ENCODE data around the gene DNAH14. TPM values are rescaled to one million over a fixed set of nuclear protein-coding genes. Genes with fewer than 3 reads are reported as not detected.
A peak's percentile ranks its signal among the peaks of the same experiment; 100 is the strongest.

Gene DNAH14
- total and polyA plus RNA-seq, 2 donors from 2014 or later = 6.6 to 25.1 TPM

DNA sequence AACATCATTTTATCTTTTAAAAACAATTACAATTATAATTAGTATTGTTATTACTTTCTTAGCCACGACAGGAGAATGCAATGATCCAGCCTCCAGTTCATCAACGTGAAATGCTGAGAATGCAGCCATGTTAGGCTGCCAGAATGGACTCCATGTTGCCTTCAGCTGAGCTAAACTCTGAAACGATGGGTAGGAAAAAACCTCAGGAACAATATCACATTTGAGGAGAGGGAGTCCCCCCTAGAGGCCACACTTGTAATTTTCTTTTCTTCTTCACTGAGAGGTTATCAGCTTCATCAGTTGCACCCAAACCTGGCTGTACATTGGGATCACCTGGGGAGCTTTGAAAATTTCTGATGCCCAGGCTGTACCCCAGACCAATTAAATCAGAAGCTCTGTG is 34.6 kb upstream of the DNAH14 start:
- H3K27ac ChIP-seq (ENCODE audit: low read depth in 2 of 2, low read length in 2 of 2) = no peak overlapping the region
- H3K4me1 ChIP-seq (ENCODE audit: control insufficient read depth in 2 of 3, insufficient read depth in 2 of 3, low read depth in 1 of 3, low read length in 3 of 3) = no peaks in the 10 kb centered on the region
- H3K36me3 ChIP-seq (ENCODE audit: control insufficient read depth in 2 of 3, insufficient read depth in 3 of 3, low read length in 3 of 3) = no peaks in the 10 kb centered on the region
- H3K9me3 ChIP-seq (ENCODE audit: control insufficient read depth in 2 of 3, insufficient read depth in 1 of 3, low read length in 3 of 3) = no peaks in the 10 kb centered on the region
- TF ChIP-seq CTCF (IDR thresholded peaks at IDR 0.05; ENCODE audit: borderline replicate concordance, extremely low read depth, insufficient read depth) = peak; percentile 41
- intact Hi-C loops (cut with DNase I) = no loop called here
- no peak overlapping the region for H3K4me3 ChIP-seq (ENCODE audit: low read length in 3 of 3)
- FAIRE-seq = no peak
- DNase-seq = peak in 1 of 5 donors; percentile 59
- no peak overlapping the region for H3K9ac ChIP-seq (ENCODE audit: low read length in 3 of 3)
- H3K27me3 ChIP-seq (ENCODE audit: control insufficient read depth, insufficient read depth, low read length) = no peaks in the 10 kb centered on the region

DNA sequence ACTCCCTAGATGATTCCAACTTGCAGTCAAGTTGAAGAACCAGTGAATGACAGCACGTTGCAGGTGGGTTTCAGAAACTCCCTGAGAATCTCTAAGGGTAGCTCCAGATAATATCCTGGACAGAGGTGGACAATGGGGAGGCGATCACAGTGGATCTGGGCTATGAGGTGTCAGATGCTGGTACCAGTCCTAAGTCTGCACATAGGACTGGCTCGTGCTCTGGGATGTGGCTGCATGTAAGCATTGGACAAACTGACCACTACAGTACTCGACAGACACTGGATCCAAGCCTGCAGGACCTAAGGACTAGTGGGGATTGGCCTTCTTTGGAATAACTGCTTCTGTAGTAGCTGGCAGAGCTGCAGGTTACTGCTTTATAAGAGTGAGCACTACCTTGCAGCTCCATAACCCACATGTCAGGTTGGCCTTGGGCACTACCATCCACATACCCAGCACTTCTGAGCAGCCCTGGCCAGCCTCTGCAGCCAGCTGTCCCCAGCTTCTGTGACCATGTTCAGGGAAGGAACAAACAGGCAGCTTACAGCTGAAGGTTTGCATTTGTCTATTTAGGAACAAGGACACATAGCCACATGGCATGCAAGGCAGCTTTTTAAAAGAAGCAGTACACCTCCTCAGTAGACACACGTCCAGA is 33.2 kb upstream of the DNAH14 start:
- Histone ChIP-seq H3K9me3 (ENCODE audit: control insufficient read depth in 2 of 3, insufficient read depth in 1 of 3, low read length in 3 of 3) (no peaks in the 10 kb centered on the region), H3K4me3 (ENCODE audit: low read length in 3 of 3) (no peak overlapping the region), H3K4me1 (ENCODE audit: control insufficient read depth in 2 of 3, insufficient read depth in 2 of 3, low read depth in 1 of 3, low read length in 3 of 3) (no peaks in the 10 kb centered on the region), H3K27me3 (ENCODE audit: control insufficient read depth, insufficient read depth, low read length) (no peaks in the 10 kb centered on the region), H3K9ac (ENCODE audit: low read length in 3 of 3) (no peak overlapping the region), H3K27ac (ENCODE audit: low read depth in 2 of 2, low read length in 2 of 2) (no peak overlapping the region), H3K36me3 (ENCODE audit: control insufficient read depth in 2 of 3, insufficient read depth in 3 of 3, low read length in 3 of 3) (no peaks in the 10 kb centered on the region)
- intact Hi-C loops (cut with DNase I) = no loop called here
- FAIRE-seq = no peak
- no peak for TF ChIP-seq CTCF (IDR thresholded peaks at IDR 0.05; ENCODE audit: borderline replicate concordance, extremely low read depth, insufficient read depth)
- DNase-seq = no peak

GRCh38 chr1:224897529-224898327 is 31.7 kb upstream of the DNAH14 start:
- intact Hi-C loops (cut with DNase I) = no loop called here
- no peak for TF ChIP-seq CTCF (IDR thresholded peaks at IDR 0.05; ENCODE audit: borderline replicate concordance, extremely low read depth, insufficient read depth)
- FAIRE-seq (no peak), DNase-seq (no peak)
- Histone ChIP-seq H3K36me3 (ENCODE audit: control insufficient read depth in 2 of 3, insufficient read depth in 3 of 3, low read length in 3 of 3) (no peaks in the 10 kb centered on the region), H3K9ac (ENCODE audit: low read length in 3 of 3) (no peak overlapping the region), H3K9me3 (ENCODE audit: control insufficient read depth in 2 of 3, insufficient read depth in 1 of 3, low read length in 3 of 3) (no peaks in the 10 kb centered on the region), H3K27me3 (ENCODE audit: control insufficient read depth, insufficient read depth, low read length) (no peaks in the 10 kb centered on the region), H3K4me1 (ENCODE audit: control insufficient read depth in 2 of 3, insufficient read depth in 2 of 3, low read depth in 1 of 3, low read length in 3 of 3) (no peaks in the 10 kb centered on the region), H3K27ac (ENCODE audit: low read depth in 2 of 2, low read length in 2 of 2) (no peak overlapping the region), H3K4me3 (ENCODE audit: low read length in 3 of 3) (no peak overlapping the region)
